Fibroblast of lung (primary cell): ENCODE data around the gene UGGT1. TPM values are rescaled to one million over a fixed set of nuclear protein-coding genes. Genes with fewer than 3 reads are reported as not detected.

ENCODE experiments used
- DNase-seq, 2 donors: peaks; one replicate each; pipeline versions ENCODE4 v3.0.0 to v3.0.0-alpha.2; 2010; ENCODE audit warnings: low read depth in 2 of 2
- H2AFZ ChIP-seq: 2 replicates; pipeline ENCODE4 v1.5.1; 2012; ENCODE audit warnings: low read length, control low read depth, inconsistent platforms
- H3K27ac ChIP-seq: 2 replicates; pipeline ENCODE4 v1.5.1; 2011; ENCODE audit warnings: low read length, control low read depth; ENCODE audit not compliant: insufficient read depth
- H3K27me3 ChIP-seq: 2 replicates; pipeline ENCODE4 v1.5.1; 2011; ENCODE audit warnings: mild to moderate bottlenecking, low read length; ENCODE audit not compliant: control insufficient read depth, insufficient read depth
- H3K36me3 ChIP-seq: 2 replicates; pipeline ENCODE4 v1.5.1; 2011; ENCODE audit warnings: low read length; ENCODE audit not compliant: control insufficient read depth, insufficient read depth
- H3K4me1 ChIP-seq: 2 replicates; pipeline ENCODE4 v1.5.1; 2011; ENCODE audit warnings: low read length; ENCODE audit not compliant: control insufficient read depth, insufficient read depth; ENCODE audit errors: extremely low read depth
- H3K4me2 ChIP-seq: 2 replicates; pipeline ENCODE4 v1.5.1; 2011; ENCODE audit warnings: low read length, control low read depth; ENCODE audit not compliant: insufficient read depth; ENCODE audit errors: extremely low read depth
- H3K4me3 ChIP-seq, 4 experiments: fragments of 200-600 bp in 1 of 4; sonication (generic) in 1 of 4; replicated peaks in 1 of 4; 2 replicates each; pipeline ENCODE4 v1.5.1; 2011 to 2016; ENCODE audit warnings: low read length in 4 of 4, low read depth in 3 of 4, mild to moderate bottlenecking in 3 of 4, control low read depth in 2 of 4, inconsistent platforms in 1 of 4, mixed read lengths in 1 of 4; ENCODE audit not compliant: insufficient read depth in 1 of 4; ENCODE audit errors: control extremely low read depth in 1 of 4
- H3K79me2 ChIP-seq: 2 replicates; pipeline ENCODE4 v1.5.1; 2012; ENCODE audit warnings: mild to moderate bottlenecking, low read length, inconsistent platforms; ENCODE audit not compliant: control insufficient read depth, insufficient read depth
- H3K9ac ChIP-seq: 2 replicates; pipeline ENCODE4 v1.5.1; 2011; ENCODE audit warnings: mild to moderate bottlenecking, low read length, control low read depth; ENCODE audit not compliant: insufficient read depth
- H3K9me3 ChIP-seq: 2 replicates; pipeline ENCODE4 v1.5.1; 2012; ENCODE audit warnings: low read depth, low read length; ENCODE audit not compliant: control insufficient read depth, insufficient read depth
- H4K20me1 ChIP-seq: 2 replicates; pipeline ENCODE4 v1.5.1; 2011; ENCODE audit warnings: low read length; ENCODE audit not compliant: control insufficient read depth, insufficient read depth; ENCODE audit errors: extremely low read depth
- CTCF ChIP-seq, 2 donors: IDR thresholded peaks in 1 of 2; conservative IDR thresholded peaks in 1 of 2; 1 replicate in 1 of 2; 2 replicates in 1 of 2; pipeline ENCODE4 v1.5.1; 2011 to 2012; ENCODE audit warnings: low read length in 2 of 2, control low read depth in 1 of 2, inconsistent platforms in 1 of 2, low read depth in 1 of 2, mild to moderate bottlenecking in 1 of 2
- EZH2 ChIP-seq: IDR thresholded peaks from 2 replicates; pipeline ENCODE4 v1.5.1; 2012; ENCODE audit warnings: low read length, control low read depth, mild to moderate bottlenecking; ENCODE audit errors: missing control alignments
- polyA plus RNA-seq, 2 donors: library from polyadenylated mRNA; depleted of rRNA in 1 of 2; stranded (reverse) in 1 of 2; unstranded in 1 of 2; fragments of >200 nt; gene quantifications; 2 replicates each; pipeline ENCODE4 v1.2.1, GENCODE V29; 2011 to 2012; ENCODE audit warnings: missing spikeins in 1 of 2
- total RNA-seq: library from RNA; depleted of rRNA; stranded (reverse); fragments of >200 nt; gene quantifications from 2 replicates; pipeline ENCODE4 v1.2.1, GENCODE V29; 2014

UGGT1 gene
- total and polyA plus RNA-seq, 2 donors (not counting 1 experiment from before 2014, with no cell fraction given), result 59.3 to 87.9 TPM

- no peak overlapping the region for H3K4me3 ChIP-seq
- H3K4me1 ChIP-seq, result no peaks in the 10 kb centered on the region
- H3K79me2 ChIP-seq, result no peaks in the 10 kb centered on the region
- H3K36me3 ChIP-seq, result no peaks in the 10 kb centered on the region
- H4K20me1 ChIP-seq, result no peaks in the 10 kb centered on the region
- DNase-seq, result no peak
- H3K4me2 ChIP-seq, result no peak overlapping the region
- no peaks in the 10 kb centered on the region for H3K9me3 ChIP-seq
- TF ChIP-seq CTCF (conservative IDR thresholded peaks at IDR 0.05 in 1 of 2, IDR thresholded peaks at IDR 0.05 in 1 of 2; ENCODE audit: low read depth in 1 of 2, low read length in 2 of 2) (no peak), EZH2 (no peak)
- H3K9ac ChIP-seq, result no peak overlapping the region
- no peaks in the 10 kb centered on the region for H3K27me3 ChIP-seq
- H2AFZ ChIP-seq, result no peak overlapping the region
- H3K27ac ChIP-seq, result no peak overlapping the region
Measured at GRCh38 chr2:128053331-128053730, 37.7 kb upstream of the UGGT1 start.

GRCh38 chr2:128054104-128054885 is 36.7 kb upstream of the UGGT1 start:
- no peaks in the 10 kb centered on the region for H3K9me3 ChIP-seq
- H3K27me3 ChIP-seq, result no peaks in the 10 kb centered on the region
- no peak overlapping the region for H3K4me2 ChIP-seq
- no peaks in the 10 kb centered on the region for H3K4me1 ChIP-seq
- DNase-seq, result no peak
- no peak overlapping the region for H2AFZ ChIP-seq
- no peak overlapping the region for H3K27ac ChIP-seq
- no peaks in the 10 kb centered on the region for H3K79me2 ChIP-seq
- no peaks in the 10 kb centered on the region for H4K20me1 ChIP-seq
- no peak overlapping the region for H3K4me3 ChIP-seq
- no peak for TF ChIP-seq EZH2
- TF ChIP-seq CTCF (conservative IDR thresholded peaks at IDR 0.05 in 1 of 2, IDR thresholded peaks at IDR 0.05 in 1 of 2; ENCODE audit: low read depth in 1 of 2, low read length in 2 of 2), result no peak
- no peak overlapping the region for H3K9ac ChIP-seq
- no peaks in the 10 kb centered on the region for H3K36me3 ChIP-seq

GRCh38 chr2:128057334-128057733 is 33.7 kb upstream of the UGGT1 start:
- DNase-seq, result no peak
- H3K9ac ChIP-seq, result no peak overlapping the region
- H2AFZ ChIP-seq, result no peak overlapping the region
- H3K27ac ChIP-seq, result no peak overlapping the region
- TF ChIP-seq EZH2 (no peak), CTCF (conservative IDR thresholded peaks at IDR 0.05 in 1 of 2, IDR thresholded peaks at IDR 0.05 in 1 of 2; ENCODE audit: low read depth in 1 of 2, low read length in 2 of 2) (no peak)
- H3K27me3 ChIP-seq, result no peaks in the 10 kb centered on the region
- H3K4me3 ChIP-seq, result no peak overlapping the region
- H3K36me3 ChIP-seq, result no peaks in the 10 kb centered on the region
- H4K20me1 ChIP-seq, result no peaks in the 10 kb centered on the region
- H3K79me2 ChIP-seq, result no peaks in the 10 kb centered on the region
- H3K4me1 ChIP-seq, result no peaks in the 10 kb centered on the region
- H3K9me3 ChIP-seq, result no peaks in the 10 kb centered on the region
- H3K4me2 ChIP-seq, result no peak overlapping the region
